Ascending aorta (tissue), 2 donors: Measurements from ENCODE around the gene DTNA. TPM values are rescaled to one million over a fixed set of nuclear protein-coding genes. Genes with fewer than 3 reads are reported as not detected.

Source experiments
- DNase-seq, 2 donors: peaks; one replicate each; pipeline ENCODE4 v3.0.0-alpha.2; 2019; ENCODE audit warnings: low spot score in 2 of 2
- H3K27ac ChIP-seq, 2 donors: fragments of 200-600 bp; sonication (generic); one replicate each; pipeline ENCODE4 v1.5.1; 2016 to 2017; ENCODE audit warnings: mild to moderate bottlenecking in 1 of 2
- H3K27me3 ChIP-seq: fragments of 200-600 bp; sonication (generic); one replicate; pipeline ENCODE4 v1.5.1; 2017
- H3K36me3 ChIP-seq, 2 donors: fragments of 200-600 bp; sonication (generic); one replicate each; pipeline ENCODE4 v1.5.1; 2016
- H3K4me1 ChIP-seq, 2 donors: fragments of 200-600 bp; sonication (generic); one replicate each; pipeline ENCODE4 v1.5.1; 2016 to 2017; ENCODE audit warnings: mild to moderate bottlenecking in 1 of 2
- H3K4me3 ChIP-seq, 2 donors: fragments of 200-600 bp; sonication (generic); one replicate each; pipeline ENCODE4 v1.5.1; 2016 to 2017; ENCODE audit warnings: mild to moderate bottlenecking in 1 of 2
- H3K9me3 ChIP-seq, 2 donors: fragments of 200-600 bp; sonication (generic); one replicate each; pipeline ENCODE4 v1.5.1; 2016
- intact Hi-C: fragments of 100-400 bp; cut with DNase I; formaldehyde crosslinking; loops from one replicate; pipeline ENCODE4 v1.15.1; 2023
- total RNA-seq: library from RNA; depleted of rRNA; stranded (reverse); fragments of >200 nt; gene quantifications from one replicate; pipeline ENCODE4 v1.1.0, GENCODE V29; 2016
- TF ChIP-seq, protein P1 (sequence below), 3 experiments: fragments of 200-600 bp in 2 of 3; fragments of 450-650 bp in 1 of 3; sonication (generic) in 2 of 3; IDR thresholded peaks; one replicate each; pipeline ENCODE4 v1.5.1; 2016 to 2019; ENCODE audit warnings: antibody characterized with exemption in 3 of 3, mild to moderate bottlenecking in 1 of 3, moderate library complexity in 1 of 3

The DTNA gene
- total RNA-seq, 1 donor from 2014 or later: 7.3 TPM

DNA sequence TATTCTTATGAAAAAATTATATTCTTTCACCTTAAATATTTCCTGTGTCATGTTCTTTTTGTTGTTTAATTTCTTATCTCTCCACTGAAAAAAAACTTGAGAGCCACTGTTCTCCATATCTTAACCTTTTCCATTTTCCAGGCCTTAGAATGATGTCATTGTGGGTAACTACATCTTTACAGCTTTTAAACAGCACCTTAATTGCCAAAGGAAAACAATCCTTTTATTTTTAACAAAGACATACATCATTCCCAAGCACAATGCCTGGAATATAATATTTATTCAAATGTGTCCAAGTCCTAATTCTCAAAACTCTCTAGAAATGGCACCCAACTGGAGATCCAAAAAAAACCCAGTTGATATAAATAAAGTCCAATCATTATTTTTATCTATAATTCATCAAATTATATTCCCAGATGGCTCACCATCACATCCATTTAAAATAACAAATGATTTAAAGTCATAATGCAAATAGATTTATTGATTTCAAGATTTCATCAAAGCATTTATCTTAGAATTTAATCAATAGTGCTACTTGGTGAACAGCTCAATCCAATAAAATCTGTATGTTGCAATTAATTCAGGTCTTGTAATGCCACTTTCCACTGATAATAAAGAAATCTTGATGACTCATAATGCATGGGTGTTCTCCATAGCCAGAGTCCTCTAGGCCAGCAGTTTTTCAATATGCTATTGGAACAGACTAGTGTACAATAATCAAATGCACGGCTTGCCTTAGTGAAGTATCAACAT lies 224.0 kb downstream of the DTNA start:
- Histone ChIP-seq H3K27me3 (no peaks in the 10 kb centered on the region), H3K9me3 (no peaks in the 10 kb centered on the region), H3K4me3 (no peak overlapping the region), H3K4me1 (no peaks in the 10 kb centered on the region), H3K36me3 (no peaks in the 10 kb centered on the region), H3K27ac (no peak overlapping the region)
- DNase-seq: no peak
- TF ChIP-seq, protein P1, sequence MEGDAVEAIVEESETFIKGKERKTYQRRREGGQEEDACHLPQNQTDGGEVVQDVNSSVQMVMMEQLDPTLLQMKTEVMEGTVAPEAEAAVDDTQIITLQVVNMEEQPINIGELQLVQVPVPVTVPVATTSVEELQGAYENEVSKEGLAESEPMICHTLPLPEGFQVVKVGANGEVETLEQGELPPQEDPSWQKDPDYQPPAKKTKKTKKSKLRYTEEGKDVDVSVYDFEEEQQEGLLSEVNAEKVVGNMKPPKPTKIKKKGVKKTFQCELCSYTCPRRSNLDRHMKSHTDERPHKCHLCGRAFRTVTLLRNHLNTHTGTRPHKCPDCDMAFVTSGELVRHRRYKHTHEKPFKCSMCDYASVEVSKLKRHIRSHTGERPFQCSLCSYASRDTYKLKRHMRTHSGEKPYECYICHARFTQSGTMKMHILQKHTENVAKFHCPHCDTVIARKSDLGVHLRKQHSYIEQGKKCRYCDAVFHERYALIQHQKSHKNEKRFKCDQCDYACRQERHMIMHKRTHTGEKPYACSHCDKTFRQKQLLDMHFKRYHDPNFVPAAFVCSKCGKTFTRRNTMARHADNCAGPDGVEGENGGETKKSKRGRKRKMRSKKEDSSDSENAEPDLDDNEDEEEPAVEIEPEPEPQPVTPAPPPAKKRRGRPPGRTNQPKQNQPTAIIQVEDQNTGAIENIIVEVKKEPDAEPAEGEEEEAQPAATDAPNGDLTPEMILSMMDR (IDR thresholded peaks at IDR 0.05): no peak
- intact Hi-C loops: no loop called here

DNA sequence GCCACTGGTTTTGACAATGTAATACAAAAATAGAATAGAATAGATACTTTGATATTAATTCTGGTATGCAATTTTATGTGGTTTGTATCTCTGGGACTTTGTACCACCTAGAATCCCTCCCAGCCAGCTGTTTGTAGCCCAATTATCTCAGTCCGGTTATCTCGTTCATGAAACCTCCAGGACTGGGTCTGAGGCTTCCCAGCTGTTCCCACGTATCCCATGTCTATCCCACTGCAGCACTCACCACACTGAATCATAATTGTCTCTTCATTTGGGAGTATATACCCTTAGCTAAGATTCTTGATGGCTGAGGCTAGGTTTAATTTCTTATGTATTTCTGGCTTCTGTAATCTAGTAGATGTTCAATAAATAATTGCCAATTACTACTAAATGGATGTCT lies 226.7 kb downstream of the DTNA start:
- intact Hi-C loops: no loop called here

DNA sequence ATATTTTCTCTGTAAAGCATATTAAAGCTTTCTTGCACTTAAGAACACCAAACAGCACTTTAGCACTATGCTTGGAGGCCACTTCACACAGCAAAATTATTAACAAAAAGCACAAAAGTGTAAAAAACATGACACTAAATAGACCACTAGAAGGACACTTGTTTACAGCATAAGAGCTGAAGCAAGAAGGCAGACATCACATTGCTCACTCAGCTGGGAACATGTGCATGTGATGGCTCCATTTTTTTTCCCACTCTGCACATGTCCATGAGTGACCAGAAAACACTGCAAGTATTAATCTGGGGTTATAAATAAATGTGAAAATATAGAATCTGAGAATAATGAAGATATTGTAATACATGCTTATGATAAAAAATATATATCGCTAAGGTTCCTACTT lies 228.0 kb downstream of the DTNA start:
- intact Hi-C loops: no loop called here
- Histone ChIP-seq H3K9me3 (no peaks in the 10 kb centered on the region), H3K27ac (no peak overlapping the region), H3K4me3 (no peak overlapping the region), H3K4me1 (no peaks in the 10 kb centered on the region), H3K27me3 (no peaks in the 10 kb centered on the region), H3K36me3 (no peaks in the 10 kb centered on the region)
- TF ChIP-seq, protein P1 (IDR thresholded peaks at IDR 0.05): no peak
- no peak for DNase-seq

More for the DNA sequence above, 226.7 kb downstream of the DTNA start:
- Histone ChIP-seq H3K4me1 (no peaks in the 10 kb centered on the region), H3K27ac (no peak overlapping the region), H3K36me3 (no peaks in the 10 kb centered on the region), H3K27me3 (no peaks in the 10 kb centered on the region), H3K9me3 (no peaks in the 10 kb centered on the region), H3K4me3 (no peak overlapping the region)
- DNase-seq: no peak
- TF ChIP-seq, protein P1 (IDR thresholded peaks at IDR 0.05): no peak
